ENCODE data around the gene FTO. TPM values are rescaled to one million over a fixed set of nuclear protein-coding genes. Genes with fewer than 3 reads are reported as not detected.
A peak's percentile ranks its signal among the peaks of the same experiment; 100 is the strongest.

FTO gene
- total and polyA plus RNA-seq, 2 of the 13 experiments (the other 11 are each of a cell fraction or from before 2014, with no cell fraction given) = 41.6 to 55.8 TPM

- no peak for TF ChIP-seq KAT8 (CRISPR knock-in tag; IDR thresholded peaks at IDR 0.05)
- no peak for TF ChIP-seq KDM1A (CRISPR knock-in tag; IDR thresholded peaks at IDR 0.05)
- no peak for TF ChIP-seq ZNF207 (IDR thresholded peaks at IDR 0.05; ENCODE audit: borderline replicate concordance)
- no peak for TF ChIP-seq ATF6 (CRISPR knock-in tag; conservative IDR thresholded peaks at IDR 0.05)
- TF ChIP-seq HNF1B (CRISPR knock-in tag; IDR thresholded peaks at IDR 0.05) = peak; percentile 50; the same call in 1 of the 2 replicates
- TF ChIP-seq KDM5A (IDR thresholded peaks at IDR 0.05; ENCODE audit: borderline replicate concordance, low read length) = peak; percentile 44; the same call in 1 of the 2 replicates
- TF ChIP-seq KLF9 (CRISPR knock-in tag; IDR thresholded peaks at IDR 0.05; ENCODE audit: low read depth) = no peak
- no peak; the same call in 1 of the 2 replicates for TF ChIP-seq GFI1 (CRISPR knock-in tag; IDR thresholded peaks at IDR 0.05; ENCODE audit: borderline replicate concordance)
- TF ChIP-seq SP2 (CRISPR knock-in tag; IDR thresholded peaks at IDR 0.05) = no peak
- peak; percentile 51; the same call in 1 of the 2 replicates for TF ChIP-seq MED1 (CRISPR knock-in tag; IDR thresholded peaks at IDR 0.05)
- no peak for TF ChIP-seq SKI (IDR thresholded peaks at IDR 0.05; ENCODE audit: partially characterized antibody)
- no peak for TF ChIP-seq ZNF333 (CRISPR knock-in tag; IDR thresholded peaks at IDR 0.05; ENCODE audit: borderline replicate concordance)
- no peak for TF ChIP-seq MLLT10 (CRISPR knock-in tag; IDR thresholded peaks at IDR 0.05)
- TF ChIP-seq ZNF580 (CRISPR knock-in tag; IDR thresholded peaks at IDR 0.05; ENCODE audit: borderline replicate concordance, low read depth) = no peak
- no peak for TF ChIP-seq ZNF781 (CRISPR knock-in tag; IDR thresholded peaks at IDR 0.05; ENCODE audit: borderline replicate concordance, not compliant biosample characterization)
- no peak for TF ChIP-seq ZNF318 (CRISPR knock-in tag; IDR thresholded peaks at IDR 0.05)
- no peak for TF ChIP-seq PCBP2 (optimal IDR thresholded peaks at IDR 0.05; ENCODE audit: low read depth, low read length, poor library complexity, severe bottlenecking)
Measured at GRCh38 chr16:54175552-54176375, 471.8 kb downstream of the FTO start (continued).
